Stimulated activated CD8-positive, alpha-beta memory T cell treated with anti-CD3 and anti-CD28 coated beads, Interleukin-12 subunit alpha, Interleukin-12 subunit beta, amount 100 ng/mL, for 24 hours (primary cell): ENCODE results near the gene SGK1.
A peak's percentile ranks its signal among the peaks of the same experiment; 100 is the strongest.
"Not testable (repeated sequence)": the region's sequence is repeated elsewhere in the genome, so short reads cannot be mapped to it uniquely, and the experiment has no call there.

Experiments used
- DNase-seq: peaks from one replicate; pipeline ENCODE4 v3.0.0-alpha.2; 2020; ENCODE audit errors: extremely low read depth

Gene SGK1

DNA sequence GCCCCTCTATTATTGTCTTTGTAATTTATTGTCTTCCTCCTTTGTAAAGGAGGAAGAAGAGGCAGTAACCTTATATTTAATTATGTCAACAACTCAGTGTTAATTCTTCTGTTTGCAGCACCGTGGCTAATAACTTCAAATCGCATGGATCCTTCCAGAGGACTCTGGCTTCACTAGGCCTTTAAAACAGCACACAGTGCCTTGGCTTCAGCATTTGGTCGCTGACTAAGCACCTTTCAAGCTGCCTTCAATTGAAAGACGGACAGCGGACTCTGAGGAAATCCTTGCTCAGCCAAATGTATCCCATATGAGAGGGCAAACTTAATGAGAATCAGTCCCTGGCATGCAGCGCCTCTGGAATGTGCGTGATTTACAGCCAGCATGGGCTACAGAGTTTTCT, 64.2 kb downstream of the SGK1 start:
- DNase-seq, result no peak

DNA sequence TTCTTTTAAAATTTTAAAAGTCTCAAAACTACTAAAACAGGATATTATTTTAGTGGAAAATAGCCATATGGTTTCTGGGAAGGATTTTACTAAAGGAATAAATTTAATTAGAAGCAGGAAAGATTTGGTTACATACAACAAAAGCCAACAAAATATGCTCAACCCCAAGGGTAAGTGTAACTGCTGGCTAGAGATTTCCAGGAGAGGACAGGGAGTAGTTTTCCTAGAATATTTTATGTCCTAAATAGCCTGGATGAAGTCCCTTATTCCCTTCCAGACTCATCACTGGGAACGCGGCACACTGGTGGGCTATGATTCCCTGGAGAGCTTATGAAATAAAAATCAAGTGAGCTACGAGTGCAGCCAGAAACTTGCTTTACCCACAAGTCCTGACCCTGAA, 66.6 kb downstream of the SGK1 start:
- no peak for DNase-seq

DNA sequence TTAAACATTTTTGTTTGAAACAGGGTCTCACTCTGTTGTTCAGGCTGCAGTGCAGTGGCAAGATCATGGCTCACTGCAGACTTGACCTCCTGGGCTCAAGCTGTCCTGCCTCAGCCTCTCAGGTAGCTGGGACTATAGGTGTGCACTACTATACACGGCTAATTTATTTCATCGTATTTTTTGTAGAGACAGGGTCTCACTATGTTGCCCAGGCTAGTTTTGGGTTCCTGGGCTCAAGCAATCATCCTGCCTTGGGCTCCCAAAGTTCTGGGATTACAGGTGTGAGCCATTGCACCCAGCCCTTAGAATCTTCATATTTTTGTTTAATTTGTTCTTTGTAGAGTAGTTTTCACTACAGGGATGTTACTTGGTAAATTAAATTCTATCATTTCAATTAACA, 67.1 kb downstream of the SGK1 start:
- no peak for DNase-seq

DNA sequence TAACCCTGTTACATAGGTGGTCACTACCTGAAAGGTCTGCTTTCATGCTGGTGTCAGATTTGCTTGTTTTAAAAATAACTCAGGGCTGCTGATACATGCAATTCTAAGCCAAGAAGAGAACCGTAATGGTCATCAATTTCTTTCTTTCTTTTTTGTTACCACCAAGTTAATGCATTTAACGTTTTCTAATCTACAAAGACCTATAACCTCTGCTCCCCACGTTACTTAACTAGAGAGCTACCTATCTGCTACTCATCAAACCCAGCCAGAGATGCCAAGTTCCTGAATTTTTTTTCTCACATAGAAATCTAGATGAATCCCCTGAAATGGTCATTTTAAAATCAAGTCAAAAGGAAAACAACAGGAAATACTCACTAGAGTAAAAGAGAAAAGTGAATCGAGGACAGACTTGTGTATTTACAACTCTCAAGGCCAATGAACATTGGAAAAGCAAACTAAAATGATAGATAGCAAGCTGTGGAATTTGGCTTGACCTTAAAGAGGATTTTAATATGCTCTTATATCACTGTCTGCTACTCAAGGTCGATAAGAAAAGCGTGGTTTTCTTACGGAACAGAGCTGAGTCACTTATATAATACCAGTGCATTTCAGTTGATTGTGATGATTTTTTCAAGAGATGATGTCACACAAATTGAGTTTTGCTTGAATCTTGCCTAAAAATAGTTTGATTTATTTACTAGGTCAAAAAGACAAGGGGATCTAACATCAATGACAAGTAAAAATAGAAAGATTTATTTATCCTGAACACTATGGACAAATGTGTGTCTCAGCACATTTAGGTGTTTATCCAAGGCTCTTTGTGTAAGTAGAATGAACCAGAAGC, 67.9 kb downstream of the SGK1 start:
- no peak for DNase-seq

DNA sequence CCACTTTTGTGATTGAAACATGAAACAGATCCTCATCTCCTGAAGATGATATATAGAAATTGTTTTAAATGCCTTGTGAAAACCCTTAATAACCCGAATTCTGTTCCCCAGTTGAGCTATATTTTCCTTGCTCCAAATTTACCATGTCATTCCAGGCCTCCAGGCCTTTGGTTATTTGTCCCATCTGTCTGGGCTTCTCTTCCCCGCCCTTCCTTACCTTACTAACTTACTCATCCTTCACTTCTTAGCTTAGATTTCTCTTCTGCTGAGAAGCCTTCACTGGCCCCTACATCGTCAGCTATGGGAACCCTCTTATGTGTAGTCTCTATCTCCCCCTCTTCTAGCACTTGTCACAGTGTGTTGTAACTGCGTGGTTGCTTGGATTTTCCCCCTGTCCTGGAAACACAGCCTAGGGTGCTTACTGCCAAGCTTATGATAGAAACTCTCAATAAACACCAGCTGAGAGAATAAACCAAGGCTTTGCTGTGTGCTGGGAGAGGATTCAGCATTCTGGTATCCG, 68.6 kb downstream of the SGK1 start:
- DNase-seq, result no peak

DNA sequence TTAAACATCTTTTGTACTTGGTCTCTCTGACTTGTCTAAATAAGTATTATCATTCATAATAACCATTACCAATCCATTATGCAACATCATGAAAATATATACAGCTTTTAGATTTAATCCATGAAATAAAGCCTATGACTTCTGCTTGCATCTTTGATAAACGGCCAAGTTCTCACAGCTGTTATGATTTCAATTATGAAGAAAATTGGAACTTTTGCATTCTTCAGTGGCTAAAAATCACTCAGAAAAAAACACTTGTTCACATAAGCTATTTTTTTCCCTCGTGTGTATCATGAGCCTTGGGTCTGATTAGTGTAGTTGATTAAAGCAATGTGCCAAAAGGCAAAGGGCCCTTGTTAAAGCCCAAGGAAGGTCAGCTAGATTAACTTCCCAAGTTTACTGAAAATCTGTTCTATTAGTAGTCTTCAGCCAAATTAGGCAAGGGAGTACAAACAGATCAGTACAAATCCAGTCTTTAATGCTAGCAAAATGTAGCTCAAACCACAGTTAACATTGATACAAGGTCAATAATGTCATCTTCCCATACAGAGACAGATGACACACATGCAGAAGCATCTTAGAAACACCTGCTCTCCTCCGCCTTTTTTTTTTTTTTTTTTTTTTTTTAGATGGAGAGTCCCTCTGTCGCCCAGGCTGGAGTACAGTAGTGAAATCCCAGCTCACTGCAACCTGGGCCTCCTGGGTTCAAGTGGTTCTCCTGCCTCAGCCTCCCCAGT, 69.9 kb downstream of the SGK1 start:
- no peak for DNase-seq

DNA sequence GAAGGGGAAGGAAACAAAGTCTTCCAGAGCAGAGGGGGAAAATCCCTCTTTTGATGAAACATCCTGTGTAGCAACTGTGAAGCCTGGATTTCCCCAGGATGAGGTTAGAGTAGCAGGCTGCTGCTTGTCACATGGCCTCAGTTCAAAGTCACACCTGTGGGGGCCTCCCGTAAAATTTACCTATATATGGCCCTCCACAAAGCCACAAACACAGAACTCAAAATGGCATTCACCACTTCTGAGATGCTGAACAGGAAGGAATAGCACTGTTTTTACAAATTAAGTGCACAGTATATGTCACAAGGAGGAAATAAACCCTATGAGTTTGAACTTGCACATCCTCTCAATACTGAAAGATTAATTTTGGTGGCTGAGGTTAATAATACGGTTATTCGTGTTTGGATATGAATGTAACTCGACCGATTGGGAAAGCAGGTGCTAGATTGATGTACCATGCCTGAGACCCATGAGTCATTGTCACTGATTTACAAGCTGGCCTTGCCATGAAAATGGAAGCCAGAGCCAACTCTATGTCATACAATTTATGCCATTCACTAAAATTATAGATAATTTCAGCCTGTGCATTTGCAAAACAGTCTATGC, 70.6 kb downstream of the SGK1 start:
- DNase-seq, result no peak

DNA sequence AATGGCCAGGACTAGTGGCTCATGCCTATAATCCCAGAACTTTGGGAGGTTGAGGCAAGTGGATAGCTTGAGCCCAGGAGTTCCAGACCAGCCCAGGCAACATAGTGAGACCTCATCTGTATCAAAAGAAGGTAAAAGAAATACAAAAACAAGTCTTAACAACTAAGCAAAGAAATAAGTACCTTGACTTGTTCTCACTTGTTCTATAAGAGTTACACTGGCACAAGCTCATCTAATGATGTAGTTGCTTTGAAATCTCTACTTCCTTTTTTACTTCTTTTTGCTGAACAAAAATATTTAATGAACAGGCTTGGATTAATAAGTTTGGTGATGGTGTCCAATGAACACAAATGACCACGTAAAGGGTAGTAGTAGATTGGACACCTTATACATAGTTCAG, 72.2 kb downstream of the SGK1 start:
- no peak for DNase-seq

DNA sequence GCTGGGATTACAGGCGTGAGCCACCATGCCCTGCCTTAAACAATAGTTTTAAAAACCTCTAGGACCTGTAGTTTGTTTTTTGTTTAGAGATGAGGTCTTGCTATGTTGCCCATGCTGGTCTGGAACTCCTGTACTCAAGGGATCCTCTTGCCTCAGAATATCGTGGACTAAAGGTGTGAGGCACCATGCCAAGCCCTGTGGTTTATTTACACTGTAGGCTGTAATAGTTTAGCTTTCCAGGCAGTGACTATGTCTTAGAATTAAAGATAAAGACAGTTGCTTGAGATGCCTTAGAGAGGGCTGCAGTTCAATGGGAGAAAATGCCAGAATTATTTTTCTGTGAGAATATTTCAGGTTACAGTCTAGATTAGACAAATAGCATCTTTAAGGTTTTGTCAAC, 72.9 kb downstream of the SGK1 start:
- DNase-seq, result no peak

DNA sequence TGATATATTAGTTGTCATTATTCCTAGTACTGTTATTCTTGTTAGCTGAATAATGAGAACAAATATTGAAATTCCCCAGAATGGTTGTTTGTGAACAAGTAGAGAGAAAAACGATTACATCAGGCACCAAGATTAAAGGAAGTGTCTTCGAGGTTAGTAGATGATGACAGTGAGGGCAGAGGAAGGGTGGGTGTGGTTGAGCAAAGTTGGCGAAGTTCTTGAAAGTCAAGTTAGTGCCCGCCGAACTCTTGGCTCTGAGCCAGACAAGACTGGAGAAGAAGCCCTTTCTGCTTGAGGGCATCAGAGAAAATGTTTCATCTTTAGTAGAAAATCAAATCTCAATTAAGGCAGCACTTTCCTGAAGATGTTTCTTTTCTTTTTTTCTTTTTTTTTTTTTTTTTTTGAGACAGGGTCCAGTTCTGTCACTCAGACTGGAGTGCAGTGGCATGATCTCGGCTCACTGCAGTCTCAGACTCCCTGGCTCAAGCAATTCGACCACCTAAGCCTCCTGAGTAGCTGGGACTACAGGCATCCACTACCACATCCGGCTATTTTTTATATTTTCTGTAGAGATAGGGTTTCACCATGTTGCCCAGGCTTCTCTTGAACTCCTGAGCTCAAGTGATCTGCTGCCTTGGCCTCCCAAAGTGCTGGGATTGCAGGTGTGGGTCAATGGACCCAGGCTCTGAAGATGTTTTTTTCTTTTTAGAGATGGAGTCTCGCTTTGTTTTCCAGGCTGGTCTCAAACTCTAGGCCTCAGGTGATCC, 77.1 kb downstream of the SGK1 start:
- DNase-seq, result peak; percentile 26

DNA sequence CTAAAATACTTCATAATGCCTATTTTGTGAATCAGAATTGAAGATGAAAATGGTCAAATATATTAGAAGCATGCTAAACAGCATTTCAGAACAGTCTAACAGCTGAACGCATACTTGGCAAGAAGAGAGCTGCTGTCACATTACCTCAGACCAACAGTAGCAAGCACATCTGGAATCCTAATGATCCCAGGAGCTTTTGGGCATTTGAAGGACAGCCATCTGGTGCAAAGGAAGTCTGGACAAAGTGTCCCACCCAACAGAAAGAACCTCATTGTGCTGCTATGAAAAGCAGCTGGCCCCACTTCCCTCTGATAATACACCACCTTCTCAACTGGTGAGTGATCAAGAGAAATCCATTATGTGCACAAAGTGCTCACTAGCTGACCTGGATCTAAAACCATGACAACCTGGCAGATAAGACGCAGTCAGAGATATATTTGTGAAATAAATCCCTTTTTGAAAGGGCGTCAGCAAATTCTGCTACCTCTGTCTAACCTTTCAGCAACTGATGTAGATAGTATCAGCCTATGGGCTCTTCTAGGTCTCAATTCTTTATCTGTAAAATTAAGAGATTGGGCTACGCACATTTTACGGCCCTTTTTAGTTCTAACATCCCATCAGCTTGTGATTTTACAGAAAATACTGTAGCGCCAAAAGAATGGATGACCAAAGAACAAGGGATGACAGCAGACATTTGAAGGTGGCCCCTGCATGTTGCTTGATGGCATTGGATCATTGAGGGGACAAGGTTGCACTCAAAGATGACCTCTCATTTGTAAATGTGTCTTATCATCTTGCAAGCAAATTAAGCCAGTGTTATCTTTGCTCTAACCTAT, 78.7 kb downstream of the SGK1 start:
- no peak for DNase-seq

DNA sequence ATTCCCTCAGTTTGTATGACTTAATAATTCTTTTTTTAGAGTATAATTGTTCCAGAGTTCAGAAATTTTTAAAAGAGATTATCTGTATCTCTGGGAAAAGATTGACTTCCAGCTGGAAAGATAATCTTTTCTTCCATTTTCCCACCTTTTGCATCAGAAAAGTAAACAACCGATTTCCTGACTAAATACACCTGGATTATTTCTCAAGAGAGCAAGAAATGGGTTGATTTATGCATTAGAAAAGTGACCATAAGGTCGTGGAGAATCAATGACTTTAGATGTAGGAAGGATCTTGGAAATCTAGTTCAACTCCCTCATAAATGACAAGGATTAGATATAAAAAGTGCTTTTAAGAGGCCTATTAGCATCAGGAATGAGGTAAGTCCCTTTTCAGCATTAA, 79.9 kb downstream of the SGK1 start:
- no peak for DNase-seq

DNA sequence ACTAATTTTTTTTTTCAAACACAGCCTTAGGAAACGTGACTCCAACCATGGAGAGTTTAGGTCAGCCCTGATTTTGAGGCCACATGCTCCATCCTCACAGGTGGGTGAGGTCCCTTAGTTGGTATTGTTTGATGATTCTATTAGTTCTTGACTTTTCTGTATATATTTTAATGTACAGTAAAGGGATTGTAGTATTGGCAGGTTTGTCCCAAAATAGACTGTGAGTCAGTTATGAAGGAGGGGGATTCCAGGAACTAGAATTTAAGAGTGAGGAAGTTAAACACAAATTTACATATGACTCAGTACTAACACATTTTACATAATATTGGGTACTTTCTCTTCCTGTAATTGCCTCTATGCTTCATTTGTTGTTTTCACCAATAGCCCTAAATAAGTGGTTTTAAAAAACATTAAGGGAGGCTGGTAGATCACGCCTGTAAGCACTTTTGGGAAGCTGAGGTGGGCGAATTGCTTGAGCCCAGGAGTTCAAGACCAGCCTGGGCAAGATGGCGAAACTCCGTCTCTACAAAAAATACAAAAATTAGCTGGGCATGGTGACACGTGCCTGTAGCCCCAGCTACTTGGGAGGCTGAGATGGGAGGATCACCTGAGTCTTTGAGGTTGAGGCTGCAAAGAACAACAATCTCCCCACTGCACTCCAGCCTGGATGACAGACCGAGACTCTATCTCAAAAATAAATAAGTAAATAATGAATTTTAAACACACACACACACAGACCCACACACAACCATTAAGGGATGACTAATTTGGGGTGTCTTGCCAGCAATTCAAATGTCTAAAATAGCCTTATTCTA, 81.8 kb downstream of the SGK1 start:
- no peak for DNase-seq

DNA sequence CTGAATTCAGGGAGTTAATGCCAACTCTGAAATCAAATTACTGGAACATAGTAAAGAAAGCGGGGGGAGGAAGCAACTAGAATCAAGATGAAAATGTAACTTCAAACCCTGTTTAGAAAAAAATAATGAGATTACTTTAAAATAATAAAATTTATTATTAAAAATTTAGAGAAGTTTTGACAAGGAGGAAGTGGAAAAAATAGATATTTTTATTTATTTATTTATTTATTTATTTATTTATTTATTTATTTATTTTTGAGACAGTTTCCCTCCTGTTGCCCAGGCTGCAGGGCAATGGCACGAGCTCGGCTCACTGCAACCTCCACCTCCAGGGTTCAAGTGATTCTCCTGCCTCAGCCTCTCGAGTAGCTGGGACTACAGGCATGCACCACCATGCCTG, 82.6 kb downstream of the SGK1 start:
- not testable (repeated sequence) for DNase-seq

DNA sequence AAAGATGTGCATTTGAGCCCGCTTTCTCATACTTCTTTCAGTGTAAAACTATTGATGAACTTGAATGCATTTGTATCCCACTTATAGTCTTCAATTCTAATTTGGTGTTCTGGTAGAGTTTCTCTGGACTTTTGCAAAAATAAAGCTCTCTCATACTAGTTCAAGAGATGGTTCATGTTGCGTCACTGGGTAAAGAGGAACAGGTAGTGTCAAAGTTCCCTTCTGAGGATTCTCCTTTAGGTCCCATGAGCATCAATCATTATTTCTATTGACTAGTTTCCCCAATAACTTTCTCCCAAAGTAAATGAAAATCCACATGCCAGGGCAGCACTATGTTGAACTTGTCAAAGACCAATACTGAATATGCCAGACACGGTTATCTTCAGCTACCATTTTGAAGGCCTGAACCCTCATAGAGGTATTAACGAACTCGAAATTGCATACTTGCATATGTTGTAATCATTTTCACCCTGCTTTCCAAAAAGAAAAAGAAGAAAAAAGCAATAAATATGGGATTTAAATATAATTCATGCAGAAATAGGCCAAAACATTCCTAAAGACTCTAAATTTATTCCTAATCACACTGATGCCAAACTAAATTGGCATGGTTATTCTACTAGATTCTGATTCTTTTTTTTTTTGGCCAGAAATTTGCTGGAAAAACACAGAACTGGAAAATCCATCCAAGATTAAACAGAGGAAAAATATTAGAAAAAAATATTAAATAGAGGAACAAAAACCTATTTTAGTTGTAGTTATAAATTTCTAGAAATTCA, 84.5 kb downstream of the SGK1 start:
- DNase-seq, result no peak

DNA sequence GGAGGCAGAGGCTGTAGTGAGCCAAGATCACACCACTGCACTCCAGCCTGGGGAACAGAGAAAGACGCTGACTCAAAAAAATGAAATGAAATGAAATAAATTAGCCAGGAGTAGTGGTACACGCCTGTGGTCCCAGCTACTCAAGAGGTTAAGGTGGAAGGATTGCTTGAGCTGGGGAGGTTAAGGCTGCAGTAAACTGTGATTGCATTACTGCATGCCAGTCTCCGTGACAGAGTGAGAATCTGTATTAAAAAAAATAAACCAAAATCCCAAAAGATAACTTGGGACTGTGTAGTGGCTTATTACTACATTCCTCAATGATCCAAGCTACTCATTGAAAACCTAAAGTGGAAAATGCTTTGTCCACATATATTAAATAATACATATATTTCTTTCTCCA, 87.0 kb downstream of the SGK1 start:
- no peak for DNase-seq

DNA sequence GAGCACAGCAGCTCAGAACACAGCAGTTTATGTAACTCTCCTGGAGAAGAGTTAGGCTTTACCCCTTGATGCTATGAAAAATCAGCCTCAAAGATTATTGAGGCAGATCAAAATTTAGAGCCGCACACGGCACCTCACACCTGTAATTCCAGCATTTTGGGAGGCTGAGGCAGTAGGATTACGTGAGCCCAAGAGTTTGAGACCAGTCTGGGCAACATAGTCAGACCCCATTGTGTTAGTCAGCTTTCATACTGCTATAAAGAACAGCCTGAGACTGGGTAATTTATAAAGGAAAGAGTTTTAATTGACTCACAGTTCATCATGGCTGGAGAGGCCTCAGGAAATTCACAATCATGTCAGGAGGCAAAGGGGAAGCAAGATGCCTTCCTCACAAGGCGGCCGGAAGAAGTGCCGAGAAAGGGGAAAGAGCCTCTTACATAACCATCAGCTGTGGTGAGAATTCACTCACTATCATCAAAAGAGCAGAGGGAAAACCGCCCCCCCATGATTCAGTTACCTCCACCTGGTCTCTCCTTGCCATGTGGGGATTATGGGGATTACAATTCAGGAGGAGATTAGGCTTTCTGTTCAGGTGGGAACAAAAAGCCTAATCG, 87.7 kb downstream of the SGK1 start:
- DNase-seq, result no peak

DNA sequence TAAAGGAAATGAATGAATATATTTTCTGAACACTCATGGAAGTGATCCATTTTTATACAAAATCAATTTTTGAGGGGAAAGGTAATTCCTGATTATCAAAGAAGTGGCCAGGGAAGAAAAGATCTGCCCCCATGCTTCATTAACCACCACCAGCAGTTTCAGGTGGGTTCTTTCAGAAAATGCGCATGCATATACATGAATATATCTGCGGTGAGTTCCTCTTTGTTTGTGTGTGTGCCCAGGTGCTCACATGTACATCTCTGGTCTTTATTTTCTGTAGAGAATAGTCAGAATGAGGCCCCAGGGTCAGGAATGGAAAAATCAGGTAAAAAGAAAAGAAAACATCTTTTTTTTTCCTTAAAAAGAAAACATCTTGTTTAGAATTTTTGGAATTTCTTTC, 88.4 kb downstream of the SGK1 start:
- no peak for DNase-seq
